ENCODE data around the gene COBL.

COBL gene

GRCh38 chr7:51045319-51046102 lies 271.1 kb downstream of the COBL start:
- no peak for DNase-seq (ENCODE audit: low read depth)

- DNase-seq (ENCODE audit: low read depth), result no peak
Observed at GRCh38 chr7:51043461-51043860, 273.1 kb downstream of the COBL start.

- DNase-seq (ENCODE audit: low read depth), result no peak
Observed at GRCh38 chr7:51040787-51041186, 275.8 kb downstream of the COBL start.

- no peak for DNase-seq (ENCODE audit: low read depth)
Observed at GRCh38 chr7:51038573-51038972, 278.0 kb downstream of the COBL start.

GRCh38 chr7:51035716-51036115 lies 280.9 kb downstream of the COBL start:
- no peak for DNase-seq (ENCODE audit: low read depth)

GRCh38 chr7:51034521-51035264 lies 281.9 kb downstream of the COBL start:
- DNase-seq (ENCODE audit: low read depth), result no peak

GRCh38 chr7:51033727-51034520 lies 282.7 kb downstream of the COBL start:
- DNase-seq (ENCODE audit: low read depth), result no peak

GRCh38 chr7:51031791-51032515 lies 284.7 kb downstream of the COBL start:
- DNase-seq (ENCODE audit: low read depth), result no peak

GRCh38 chr7:51031216-51031615 lies 285.4 kb downstream of the COBL start:
- no peak for DNase-seq (ENCODE audit: low read depth)

- no peak for DNase-seq (ENCODE audit: low read depth)
Observed at GRCh38 chr7:51029701-51030191, 286.9 kb downstream of the COBL start.

- no peak for DNase-seq (ENCODE audit: low read depth)
Observed at GRCh38 chr7:51029131-51029530, 287.5 kb downstream of the COBL start.

- DNase-seq (ENCODE audit: low read depth), result no peak
Observed at GRCh38 chr7:51027935-51028830, 288.4 kb downstream of the COBL start.

- DNase-seq (ENCODE audit: low read depth), result no peak
Observed at GRCh38 chr7:51027106-51027934, 289.3 kb downstream of the COBL start.

- no peak for DNase-seq (ENCODE audit: low read depth)
Observed at GRCh38 chr7:51026341-51026740, 290.3 kb downstream of the COBL start.

- no peak for DNase-seq (ENCODE audit: low read depth)
Observed at GRCh38 chr7:51025668-51026067, 290.9 kb downstream of the COBL start.

- DNase-seq (ENCODE audit: low read depth), result no peak
Observed at GRCh38 chr7:51024867-51025266, 291.7 kb downstream of the COBL start.

- DNase-seq (ENCODE audit: low read depth), result no peak
Observed at GRCh38 chr7:51023547-51023946, 293.1 kb downstream of the COBL start.

GRCh38 chr7:51022821-51023220 lies 293.8 kb downstream of the COBL start:
- no peak for DNase-seq (ENCODE audit: low read depth)

- no peak for DNase-seq (ENCODE audit: low read depth)
Observed at GRCh38 chr7:51021906-51022570, 294.6 kb downstream of the COBL start.

Data from activated gamma-delta T cell treated with anti-CD3 and anti-CD28 coated beads, Interleukin-2, amount 50 U/mL, for 16 hours (primary cell).